D341Med (cell line): ENCODE results near the gene PLAA.

Experiments
- DNase-seq: peaks from one replicate; pipeline ENCODE4 v3.0.0; 2012; ENCODE audit warnings: low spot score

Gene PLAA

DNA sequence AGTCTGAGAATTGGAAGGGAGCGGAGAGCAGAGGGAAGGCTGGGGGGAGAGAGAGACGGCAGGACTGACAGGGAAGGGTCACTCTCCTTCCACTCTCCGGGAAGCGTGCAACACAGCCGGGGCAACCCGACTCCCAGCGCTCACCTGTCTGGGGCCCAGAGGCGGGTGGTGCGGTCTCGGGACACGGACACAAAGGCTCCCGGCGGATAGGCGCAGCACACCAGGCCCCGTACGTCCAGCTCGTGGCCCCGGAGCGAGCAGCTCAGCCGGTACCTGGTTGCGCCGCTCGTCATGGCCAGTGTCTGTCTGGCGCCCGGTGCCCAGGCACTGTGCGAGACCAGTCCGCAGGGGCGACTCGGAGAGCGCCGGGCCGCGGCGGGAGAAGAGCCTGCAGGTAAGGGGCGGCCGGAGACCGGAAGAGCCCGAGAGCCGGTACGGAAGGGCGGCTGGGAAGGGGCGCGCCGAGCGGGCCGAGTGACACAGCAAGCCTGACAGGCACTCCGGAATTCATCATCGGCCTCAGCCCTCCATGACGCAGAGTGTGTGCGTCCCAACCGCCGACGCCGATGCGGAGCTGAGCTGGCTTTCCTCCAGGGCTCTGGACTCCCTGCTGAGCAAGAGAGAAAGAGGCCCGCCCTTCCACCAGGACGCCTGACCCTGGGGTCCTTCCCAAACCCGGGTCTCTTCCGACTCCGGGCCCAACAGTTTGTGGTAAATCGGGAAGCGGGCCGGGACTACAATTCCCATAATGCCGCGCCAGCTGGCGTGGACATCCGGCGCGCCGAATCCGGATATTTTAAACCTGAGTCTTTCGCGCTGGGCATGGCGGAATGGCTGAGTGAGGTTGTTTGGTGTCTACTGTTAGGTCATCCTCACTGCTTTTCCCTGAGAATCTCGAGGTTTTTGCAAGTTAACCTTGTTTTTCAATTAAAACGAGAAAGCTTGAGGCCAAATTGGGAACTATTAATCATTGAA is at the start of gene PLAA:
TSS of gene PLAA (minus strand) at position 490 of the 975 bp plus-strand sequence. CDS start at position 293, 197 bp downstream.
- DNase-seq, result peak; percentile 91

GRCh38 chr9:26995810-26996209 is 48.8 kb upstream of the PLAA start:
- no peak for DNase-seq

GRCh38 chr9:26983340-26983739 is 36.3 kb upstream of the PLAA start:
- no peak for DNase-seq

DNA sequence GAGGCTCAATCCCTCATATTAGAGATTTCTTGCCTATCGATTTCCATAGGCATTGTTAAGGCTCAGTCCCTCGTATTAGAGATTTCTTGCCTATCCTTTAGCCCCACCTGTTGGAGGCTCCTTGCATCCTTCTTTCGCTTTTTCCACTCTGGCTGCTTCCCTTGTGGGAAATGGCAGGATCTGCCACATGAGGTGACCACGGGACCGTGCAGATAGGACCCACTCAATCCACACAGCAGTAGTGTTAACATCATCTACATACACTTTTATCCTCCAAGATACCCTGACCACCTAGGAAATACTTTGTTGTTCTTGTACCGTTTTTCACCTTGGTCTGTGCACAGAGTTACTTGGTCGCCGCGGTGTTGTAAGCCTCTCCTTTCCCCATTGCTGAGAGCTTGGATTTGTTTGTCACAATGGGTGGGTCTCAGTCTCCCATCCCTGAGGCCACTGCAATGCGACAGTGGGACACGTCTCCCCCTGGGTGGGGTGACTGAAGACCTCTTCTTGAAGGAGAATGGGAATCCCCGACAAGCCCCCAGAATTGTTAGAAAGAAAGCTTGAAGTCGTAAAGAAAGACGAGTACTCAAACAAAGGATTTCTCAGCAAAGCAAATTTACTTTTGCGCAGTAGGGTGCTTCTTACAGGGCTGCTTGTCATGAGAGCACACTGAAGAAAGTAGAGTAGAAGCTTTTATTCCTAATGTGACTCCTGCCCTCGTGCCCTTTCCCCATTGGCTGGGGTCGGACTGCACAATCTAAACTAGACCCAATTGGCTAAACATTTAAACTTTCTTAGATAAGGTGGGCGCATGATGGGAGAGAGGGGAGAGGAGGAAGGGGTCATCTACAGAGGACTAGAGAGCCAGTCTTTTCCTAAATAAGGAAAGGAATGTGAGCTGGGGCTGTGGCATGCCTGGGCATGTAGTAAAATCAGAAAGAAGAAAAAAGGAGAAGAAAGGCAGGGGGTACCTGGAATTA is 29.0 kb upstream of the PLAA start:
- peak; percentile 63 for DNase-seq

- DNase-seq, result peak; percentile 20
Observed at GRCh38 chr9:26974927-26975326, 27.9 kb upstream of the PLAA start.

- DNase-seq, result no peak
Observed at GRCh38 chr9:26973989-26974388, 26.9 kb upstream of the PLAA start.

GRCh38 chr9:26971721-26972120 is 24.7 kb upstream of the PLAA start:
- no peak for DNase-seq

DNA sequence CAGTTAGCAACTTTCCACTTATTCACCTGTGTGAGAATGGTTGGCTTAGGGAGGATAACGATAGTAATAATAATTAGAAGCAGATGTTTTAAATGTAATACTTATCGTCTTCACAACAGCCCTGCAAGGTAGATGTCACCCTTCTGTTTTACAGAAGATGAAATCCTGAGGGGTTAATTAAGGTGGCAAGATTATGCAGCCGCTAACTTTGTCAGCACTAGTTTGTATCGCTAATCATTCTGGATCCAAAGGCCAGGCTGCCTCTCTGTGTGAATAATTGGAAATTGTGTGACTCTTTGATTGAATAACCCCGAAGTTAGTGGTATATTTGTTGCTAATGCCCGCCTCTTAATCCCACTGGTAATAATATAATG is 9.8 kb upstream of the PLAA start:
- no peak for DNase-seq

- peak; percentile 96 for DNase-seq
Observed at GRCh38 chr9:26955921-26956859, 9.1 kb upstream of the PLAA start, which contains the start of gene IFT74. TSS of gene IFT74 (plus strand) at chr9:26956412. CDS start at chr9:26961968, 5,556 bp downstream.

- DNase-seq, result no peak
Observed at GRCh38 chr9:26955222-26955903, 8.3 kb upstream of the PLAA start.

- no peak for DNase-seq
Observed at GRCh38 chr9:26954050-26954508, 7.0 kb upstream of the PLAA start.

- DNase-seq, result no peak
Observed at GRCh38 chr9:26951794-26952193, 4.8 kb upstream of the PLAA start.

- DNase-seq, result no peak
Observed at GRCh38 chr9:26950521-26950920, 3.5 kb upstream of the PLAA start.

DNA sequence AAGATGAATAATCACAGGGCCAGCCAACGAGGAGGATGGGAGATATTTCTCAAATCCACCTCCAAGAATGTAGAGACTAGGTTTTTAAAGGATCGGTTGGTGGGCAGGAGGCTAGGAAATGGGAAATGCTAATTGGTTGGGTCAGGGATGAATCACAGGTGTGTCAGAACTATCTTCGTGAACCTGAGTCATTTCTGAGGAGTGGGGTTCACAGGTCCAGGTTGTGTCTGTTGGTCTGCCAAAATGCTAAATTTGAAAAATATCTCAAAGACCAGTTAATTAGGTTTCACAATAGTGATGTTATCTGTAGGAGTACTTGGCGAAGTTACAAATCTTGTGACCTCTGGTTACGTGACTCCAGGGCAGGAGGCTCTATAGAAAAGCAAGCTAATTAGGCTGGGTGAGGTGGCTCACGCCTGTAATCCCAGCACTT is 2.6 kb upstream of the PLAA start:
- DNase-seq, result no peak

DNA sequence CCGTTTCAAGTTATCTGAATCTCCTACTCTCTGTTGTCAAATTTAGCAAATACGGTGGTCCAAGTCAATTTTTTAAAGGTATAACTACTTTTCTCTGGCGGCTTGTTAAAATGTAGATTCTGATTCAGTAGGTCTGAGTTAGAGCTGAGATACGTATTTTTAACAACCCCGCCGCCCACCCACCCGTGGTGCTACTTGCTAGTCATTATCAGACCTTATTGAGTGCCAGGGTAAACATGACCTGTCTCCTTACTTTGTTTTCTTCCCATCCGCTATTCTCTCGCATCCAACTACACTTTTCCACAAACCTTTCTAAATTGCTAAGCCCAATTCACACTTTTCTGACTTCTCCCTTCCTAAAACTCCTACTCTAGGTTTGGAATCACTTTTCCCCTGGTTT is 694 bp upstream of the PLAA start:
- DNase-seq, result no peak

- DNase-seq, result no peak
Observed at GRCh38 chr9:26945591-26945990, 1.5 kb downstream of the PLAA start.

DNA sequence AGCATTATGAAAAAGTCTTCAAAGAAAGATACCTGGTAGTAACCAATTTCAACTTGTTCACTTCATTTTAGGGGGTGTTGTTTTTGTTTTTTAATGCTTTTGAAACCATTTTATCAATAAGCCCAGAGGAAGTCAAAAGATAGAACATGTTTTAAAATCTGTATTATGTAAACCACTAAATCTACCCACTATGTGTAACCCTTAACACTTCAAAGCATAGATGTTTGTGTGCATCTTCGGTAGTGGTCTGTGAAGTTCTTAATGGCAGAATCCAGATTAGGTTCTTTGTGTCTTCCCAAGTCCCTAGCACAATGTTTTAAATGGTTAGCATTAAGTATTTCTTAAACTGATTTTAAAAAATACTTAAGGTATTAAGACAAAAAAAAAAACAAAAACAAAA is 6.3 kb downstream of the PLAA start:
- no peak for DNase-seq

GRCh38 chr9:26939955-26940711 is 6.9 kb downstream of the PLAA start:
- DNase-seq, result no peak

DNA sequence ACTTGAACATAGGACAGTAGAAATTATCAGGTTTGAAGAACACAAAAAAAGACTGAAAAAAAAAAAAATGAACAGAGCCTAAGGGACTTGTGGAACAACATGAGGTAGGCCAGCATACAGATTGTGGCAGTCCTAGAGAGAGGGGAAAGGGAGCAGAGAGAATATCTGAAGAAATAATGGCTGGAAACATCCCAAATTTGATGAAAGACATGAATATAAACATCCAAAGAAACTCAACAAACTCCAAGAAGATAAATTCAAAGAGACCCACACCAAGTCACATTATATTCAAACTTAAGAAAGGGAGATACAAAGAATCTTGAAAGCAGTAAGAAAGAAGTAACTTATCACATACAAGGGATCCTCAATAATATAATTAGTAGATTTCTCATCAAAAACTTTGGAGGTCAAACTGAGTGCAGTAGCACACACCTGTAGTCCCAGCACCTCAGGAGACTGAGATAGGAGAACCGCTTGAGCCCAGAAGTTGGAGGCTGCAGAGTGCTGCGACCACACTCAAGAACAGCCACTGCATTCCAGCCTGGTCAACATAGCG is 9.1 kb downstream of the PLAA start:
- no peak for DNase-seq

DNA sequence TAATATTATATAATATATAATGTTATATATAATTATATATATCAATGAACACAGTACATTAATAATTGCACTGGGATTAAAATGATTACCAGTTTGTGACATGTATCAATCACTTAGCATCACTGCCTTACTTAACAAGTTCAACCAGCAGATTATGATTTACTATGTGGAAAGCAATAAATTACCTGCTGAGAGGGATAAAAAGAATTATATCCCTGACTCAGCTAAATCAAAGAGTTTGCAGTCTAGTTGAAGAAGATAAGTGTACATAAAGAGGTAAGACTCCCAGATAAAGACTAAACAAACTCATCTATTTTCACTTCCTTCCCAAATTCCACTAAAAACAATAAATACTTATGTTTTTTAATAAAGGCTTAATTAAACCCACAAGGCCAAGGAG is 11.2 kb downstream of the PLAA start:
- no peak for DNase-seq
